GM19351 (cell line): ENCODE data around the gene HTR2B.
"Not testable (repeated sequence)": the region's sequence is repeated elsewhere in the genome, so short reads cannot be mapped to it uniquely, and the experiment has no call there.

Experiments used
- ATAC-seq: cut with Tn5 transposase; IDR thresholded peaks from one replicate; pipeline ENCODE4 v1.9.1; 2021; ENCODE audit warnings: mild to moderate bottlenecking, moderate library complexity; ENCODE audit not compliant: unreplicated experiment

HTR2B gene

GRCh38 chr2:231134910-231135655 lies 10.2 kb upstream of the HTR2B start:
- no peak for ATAC-seq

- no peak for ATAC-seq
Observed at GRCh38 chr2:231133365-231134099, 8.7 kb upstream of the HTR2B start.

- no peak for ATAC-seq
Observed at GRCh38 chr2:231132129-231132528, 7.3 kb upstream of the HTR2B start.

- ATAC-seq: no peak
Observed at GRCh38 chr2:231130336-231131056, 5.7 kb upstream of the HTR2B start.

- ATAC-seq: no peak
Observed at GRCh38 chr2:231129216-231129615, 4.4 kb upstream of the HTR2B start.

GRCh38 chr2:231128541-231128940 lies 3.7 kb upstream of the HTR2B start:
- no peak for ATAC-seq

GRCh38 chr2:231127936-231128335 lies 3.1 kb upstream of the HTR2B start:
- ATAC-seq: no peak

GRCh38 chr2:231127480-231127879 lies 2.6 kb upstream of the HTR2B start:
- ATAC-seq: no peak

GRCh38 chr2:231126123-231126522 lies 1.3 kb upstream of the HTR2B start:
- ATAC-seq: no peak

GRCh38 chr2:231123362-231123898 lies 1.4 kb downstream of the HTR2B start:
- no peak for ATAC-seq

- no peak for ATAC-seq
Observed at GRCh38 chr2:231118614-231118942, 6.3 kb downstream of the HTR2B start.

GRCh38 chr2:231117922-231118613 lies 6.8 kb downstream of the HTR2B start:
- ATAC-seq: no peak

- ATAC-seq: no peak
Observed at GRCh38 chr2:231117148-231117547, 7.7 kb downstream of the HTR2B start.

- no peak for ATAC-seq
Observed at GRCh38 chr2:231115651-231116050, 9.2 kb downstream of the HTR2B start.

- ATAC-seq: no peak
Observed at GRCh38 chr2:231113489-231113888, 11.4 kb downstream of the HTR2B start.

- ATAC-seq: no peak
Observed at GRCh38 chr2:231111987-231112386, 12.9 kb downstream of the HTR2B start.

- ATAC-seq: no peak
Observed at GRCh38 chr2:231110551-231110950, 14.3 kb downstream of the HTR2B start.

- ATAC-seq: no peak
Observed at GRCh38 chr2:231104115-231104713, 20.6 kb downstream of the HTR2B start.

- ATAC-seq: no peak
Observed at GRCh38 chr2:231102772-231103171, 22.1 kb downstream of the HTR2B start.

GRCh38 chr2:231100990-231101389 lies 23.9 kb downstream of the HTR2B start:
- ATAC-seq: no peak

- not testable (repeated sequence) for ATAC-seq
Observed at GRCh38 chr2:231100321-231100720, 24.5 kb downstream of the HTR2B start.
